ENCODE results near the gene FRMD1. TPM values are rescaled to one million over a fixed set of nuclear protein-coding genes. Genes with fewer than 3 reads are reported as not detected.

The FRMD1 gene
- total and polyA plus RNA-seq, 2 donors (not counting 1 experiment from before 2014, with no cell fraction given), result not detected

DNA sequence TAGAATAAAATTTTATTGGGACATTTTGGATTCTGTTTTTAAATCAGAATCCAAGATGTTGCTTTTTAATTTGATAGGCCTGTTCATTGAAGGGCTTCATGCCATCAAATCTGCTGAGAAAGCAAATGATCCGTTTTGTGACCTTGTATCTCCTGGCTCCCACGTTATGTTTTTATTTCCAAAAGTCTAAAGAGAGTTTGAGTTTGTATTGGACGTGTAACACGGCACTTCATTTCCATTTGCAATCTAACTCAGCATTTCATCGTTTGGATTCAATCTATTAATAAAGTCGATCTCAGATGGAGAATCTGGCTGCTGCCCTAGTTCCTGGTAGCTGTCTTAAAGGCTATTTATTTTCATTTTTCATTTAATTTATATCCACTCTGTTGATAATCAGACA is 64.6 kb downstream of the FRMD1 start:
- no peaks in the 10 kb centered on the region for H3K79me2 ChIP-seq (ENCODE audit: control insufficient read depth, insufficient read depth, low read length)
- DNase-seq, result no peak
- no peak for ATAC-seq (ENCODE audit: low read depth)
- POLR2A ChIA-PET, result no interaction called here
- Mint-ChIP-seq H3K9me3 (ENCODE audit: insufficient read depth) (peaks cover 15% of the 10 kb centered on the region), H3K27me3 (peaks cover 5% of the 10 kb centered on the region), H3K4me3 (no peak overlapping the region), H3K4me1 (no peaks in the 10 kb centered on the region), H3K27ac (no peak overlapping the region)
- H3K4me2 ChIP-seq (replicated peaks; ENCODE audit: low read depth, low read length, poor library complexity, severe bottlenecking), result no peak overlapping the region
- TF ChIP-seq EZH2 (IDR thresholded peaks at IDR 0.05; ENCODE audit: borderline replicate concordance, insufficient read depth, low read depth, low read length, poor library complexity, severe bottlenecking), result no peak
- no peak for TF ChIP-seq CTCF (IDR thresholded peaks at IDR 0.05)
- H2AFZ ChIP-seq (ENCODE audit: insufficient read depth, low read depth, low read length, poor library complexity, severe bottlenecking), result no peak overlapping the region
- WGBS (ENCODE audit: insufficient coverage), result 93% methylated on average over 5 of the region's 6 CpGs
- H3K36me3 ChIP-seq (replicated peaks in 1 of 2; ENCODE audit: control extremely low read depth in 1 of 2, control insufficient read depth in 1 of 2, extremely low read depth in 1 of 2, insufficient read depth in 2 of 2, low read length in 1 of 2), result no peaks in the 10 kb centered on the region
- H3K9me3 ChIP-seq (ENCODE audit: control extremely low read depth in 1 of 3, control insufficient read depth in 2 of 3, insufficient read depth in 1 of 3, low read length in 2 of 3), result peaks cover 0 to 33% (median 21%) of the 10 kb centered on the region in 3 donors
- H3K27ac ChIP-seq (ENCODE audit: low read length in 2 of 2), result no peak overlapping the region
- no peak overlapping the region for H3K4me3 ChIP-seq (ENCODE audit: control extremely low read depth in 1 of 5, extremely low read depth in 1 of 5, insufficient read depth in 1 of 5, low read depth in 2 of 5, low read length in 4 of 5)
- no peak overlapping the region for H3K9ac ChIP-seq (ENCODE audit: low read length)
- no peaks in the 10 kb centered on the region for H4K20me1 ChIP-seq (ENCODE audit: control insufficient read depth, insufficient read depth, low read length, poor library complexity, severe bottlenecking)
- no peaks in the 10 kb centered on the region for H3K27me3 ChIP-seq (replicated peaks in 1 of 4; ENCODE audit: control extremely low read depth in 1 of 4, control insufficient read depth in 3 of 4, insufficient read depth in 4 of 4, low read length in 3 of 4)
- no peaks in the 10 kb centered on the region for H3K4me1 ChIP-seq (ENCODE audit: control insufficient read depth in 2 of 2, insufficient read depth in 2 of 2, low read length in 2 of 2)
- intact Hi-C loops (cut with micrococcal nuclease), result no loop called here
- CTCF ChIA-PET, result no interaction called here

DNA sequence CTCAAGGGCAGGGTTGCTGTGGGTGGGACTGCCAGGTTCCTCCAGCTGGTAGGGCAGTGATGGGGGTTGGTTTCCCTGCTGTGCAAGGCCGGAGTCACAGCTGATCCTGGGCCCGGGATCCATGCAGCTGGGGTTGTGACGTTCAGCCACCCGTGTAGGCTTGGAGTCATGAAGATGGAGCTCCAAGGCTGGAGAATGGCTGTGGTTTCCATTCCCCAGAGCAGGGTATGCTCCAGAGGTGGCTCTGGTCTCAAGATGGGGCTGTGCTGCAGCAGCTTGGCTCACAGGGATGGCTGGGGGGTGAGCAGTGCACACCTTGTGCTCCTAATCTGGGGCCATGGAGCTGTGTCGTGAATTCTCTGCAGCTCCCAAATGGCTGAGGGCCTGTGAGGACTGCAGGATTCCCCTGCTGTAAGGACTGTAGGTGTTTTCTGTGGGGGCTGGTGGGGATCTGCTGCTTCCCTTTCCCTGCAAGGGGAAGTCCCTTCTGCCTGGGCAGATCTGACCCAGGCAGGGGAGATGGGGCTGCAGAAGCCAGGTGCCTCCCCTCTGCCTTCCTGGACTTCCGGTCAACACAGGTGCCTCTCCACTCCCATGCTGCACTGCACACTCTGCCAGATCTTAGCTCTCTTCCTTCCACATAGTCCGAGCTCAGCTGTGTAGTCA is 65.6 kb downstream of the FRMD1 start:
- H3K4me1 ChIP-seq (ENCODE audit: control insufficient read depth in 2 of 2, insufficient read depth in 2 of 2, low read length in 2 of 2), result no peaks in the 10 kb centered on the region
- H3K27ac Mint-ChIP-seq, result no peak overlapping the region
- H3K9ac ChIP-seq (ENCODE audit: low read length), result no peak overlapping the region
- H3K9me3 Mint-ChIP-seq (ENCODE audit: insufficient read depth), result peaks cover 18% of the 10 kb centered on the region
- intact Hi-C loops (cut with micrococcal nuclease), result no loop called here
- H3K4me1 Mint-ChIP-seq, result no peaks in the 10 kb centered on the region
- TF ChIP-seq CTCF (IDR thresholded peaks at IDR 0.05) (no peak), EZH2 (IDR thresholded peaks at IDR 0.05; ENCODE audit: borderline replicate concordance, insufficient read depth, low read depth, low read length, poor library complexity, severe bottlenecking) (no peak)
- H3K9me3 ChIP-seq (ENCODE audit: control extremely low read depth in 1 of 3, control insufficient read depth in 2 of 3, insufficient read depth in 1 of 3, low read length in 2 of 3), result peaks cover 2 to 29% (median 21%) of the 10 kb centered on the region in 3 donors
- no peak overlapping the region for H3K27ac ChIP-seq (ENCODE audit: low read length in 2 of 2)
- no peaks in the 10 kb centered on the region for H3K36me3 ChIP-seq (replicated peaks in 1 of 2; ENCODE audit: control extremely low read depth in 1 of 2, control insufficient read depth in 1 of 2, extremely low read depth in 1 of 2, insufficient read depth in 2 of 2, low read length in 1 of 2)
- H3K4me3 Mint-ChIP-seq, result no peak overlapping the region
- POLR2A ChIA-PET, result no interaction called here
- H3K4me3 ChIP-seq (ENCODE audit: control extremely low read depth in 1 of 5, extremely low read depth in 1 of 5, insufficient read depth in 1 of 5, low read depth in 2 of 5, low read length in 4 of 5), result no peak overlapping the region
- CTCF ChIA-PET, result interaction anchor here (0.6 kb wide), 1 partner anchor 116 kb away, joined by 3 read pairs; no protein-coding TSS in a partner anchor
- DNase-seq (no peak), ATAC-seq (ENCODE audit: low read depth) (no peak)
- no peak overlapping the region for H2AFZ ChIP-seq (ENCODE audit: insufficient read depth, low read depth, low read length, poor library complexity, severe bottlenecking)
- H3K4me2 ChIP-seq (replicated peaks; ENCODE audit: low read depth, low read length, poor library complexity, severe bottlenecking), result no peak overlapping the region
- H3K27me3 Mint-ChIP-seq, result peaks cover 5% of the 10 kb centered on the region
- no peaks in the 10 kb centered on the region for H3K27me3 ChIP-seq (replicated peaks in 1 of 4; ENCODE audit: control extremely low read depth in 1 of 4, control insufficient read depth in 3 of 4, insufficient read depth in 4 of 4, low read length in 3 of 4)
- WGBS (ENCODE audit: insufficient coverage), result 87% methylated on average over 6 of the region's 7 CpGs
- H4K20me1 ChIP-seq (ENCODE audit: control insufficient read depth, insufficient read depth, low read length, poor library complexity, severe bottlenecking), result no peaks in the 10 kb centered on the region
- H3K79me2 ChIP-seq (ENCODE audit: control insufficient read depth, insufficient read depth, low read length), result no peaks in the 10 kb centered on the region
